ENCODE data around the gene IMMP2L. TPM values are rescaled to one million over a fixed set of nuclear protein-coding genes. Genes with fewer than 3 reads are reported as not detected.

The IMMP2L gene
- total and polyA plus RNA-seq, 2 of the 4 experiments (the other 2 are of a cell fraction): 5.8 to 9.3 TPM

DNA sequence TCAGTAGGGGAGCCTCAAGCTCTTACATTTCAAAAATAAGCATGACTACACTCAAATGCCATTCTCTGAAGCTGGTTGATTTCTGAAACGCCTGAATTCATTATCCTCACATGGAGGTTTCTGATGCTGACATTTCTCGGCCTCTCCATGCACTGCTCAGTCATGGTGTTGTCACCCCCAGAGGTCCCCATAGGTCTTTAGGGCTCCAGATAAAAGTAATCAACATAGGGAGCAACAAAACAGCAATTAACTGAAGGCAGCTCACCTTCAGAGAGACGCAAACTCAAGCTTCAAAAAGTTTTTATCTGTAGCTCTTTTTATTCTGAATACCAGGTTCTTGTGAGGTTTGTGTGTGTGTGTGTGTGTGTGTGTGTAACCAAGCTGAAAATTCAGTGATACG, 694.5 kb downstream of the IMMP2L start:
- no peak overlapping the region for H4K8ac ChIP-seq (ENCODE audit: low read depth in 2 of 2, low read length in 2 of 2)
- H2AFZ ChIP-seq (replicated peaks; ENCODE audit: low read length, poor library complexity): no peak overlapping the region
- H2BK15ac ChIP-seq (ENCODE audit: low read depth, low read length): no peak overlapping the region
- H3K36me3 ChIP-seq (ENCODE audit: control insufficient read depth, insufficient read depth, low read length): no peaks in the 10 kb centered on the region
- dilution Hi-C loops (cut with HindIII; ENCODE audit: low sequenced_read_pairs, unreplicated experiment) (no loop called here), in situ Hi-C loops (cut with MboI; ENCODE audit: low sequenced_read_pairs) (no loop called here), intact Hi-C loops (cut with micrococcal nuclease) (no loop called here)
- no peak overlapping the region for H3K18ac ChIP-seq (ENCODE audit: low read depth, low read length)
- H3K79me1 ChIP-seq (ENCODE audit: low read depth in 1 of 2, low read length in 2 of 2): no peaks in the 10 kb centered on the region
- no peak overlapping the region for H3K4me2 ChIP-seq (ENCODE audit: low read depth, low read length)
- no peak overlapping the region for H3K4ac ChIP-seq (ENCODE audit: low read depth, low read length)
- no peaks in the 10 kb centered on the region for H4K20me1 ChIP-seq (ENCODE audit: insufficient read depth, low read length)
- TF ChIP-seq NFE2L2 (IDR thresholded peaks at IDR 0.05; ENCODE audit: low read depth, low read length): no peak
- no peak for TF ChIP-seq POLR2A (IDR thresholded peaks at IDR 0.05; ENCODE audit: low read depth, low read length)
- TF ChIP-seq BHLHE40 (IDR thresholded peaks at IDR 0.05; ENCODE audit: low read depth, low read length): no peak
- no peak for TF ChIP-seq RCOR1 (IDR thresholded peaks at IDR 0.05; ENCODE audit: insufficient replicate concordance, low read length)
- no peak for TF ChIP-seq MXI1 (IDR thresholded peaks at IDR 0.05; ENCODE audit: borderline replicate concordance, low read depth, low read length)
- TF ChIP-seq USF2 (IDR thresholded peaks at IDR 0.05; ENCODE audit: low read depth, low read length): no peak
- no peak for TF ChIP-seq RAD21 (IDR thresholded peaks at IDR 0.05; ENCODE audit: low read length)
- TF ChIP-seq RFX5 (IDR thresholded peaks at IDR 0.05; ENCODE audit: low read depth, low read length): no peak
- TF ChIP-seq SMC3 (IDR thresholded peaks at IDR 0.05; ENCODE audit: low read depth, low read length): no peak
- TF ChIP-seq FOS (IDR thresholded peaks at IDR 0.05; ENCODE audit: low read depth, low read length): no peak
- no peak for TF ChIP-seq MAZ (IDR thresholded peaks at IDR 0.05; ENCODE audit: borderline replicate concordance, low read depth, low read length)
- no peak for TF ChIP-seq MAFK (IDR thresholded peaks at IDR 0.05; ENCODE audit: low read depth, low read length)
- TF ChIP-seq, protein P1, sequence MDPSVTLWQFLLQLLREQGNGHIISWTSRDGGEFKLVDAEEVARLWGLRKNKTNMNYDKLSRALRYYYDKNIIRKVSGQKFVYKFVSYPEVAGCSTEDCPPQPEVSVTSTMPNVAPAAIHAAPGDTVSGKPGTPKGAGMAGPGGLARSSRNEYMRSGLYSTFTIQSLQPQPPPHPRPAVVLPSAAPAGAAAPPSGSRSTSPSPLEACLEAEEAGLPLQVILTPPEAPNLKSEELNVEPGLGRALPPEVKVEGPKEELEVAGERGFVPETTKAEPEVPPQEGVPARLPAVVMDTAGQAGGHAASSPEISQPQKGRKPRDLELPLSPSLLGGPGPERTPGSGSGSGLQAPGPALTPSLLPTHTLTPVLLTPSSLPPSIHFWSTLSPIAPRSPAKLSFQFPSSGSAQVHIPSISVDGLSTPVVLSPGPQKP (IDR thresholded peaks at IDR 0.05; ENCODE audit: borderline replicate concordance, low read depth, low read length): no peak
- TF ChIP-seq CTCF (conservative IDR thresholded peaks at IDR 0.05; ENCODE audit: low read depth, low read length): no peak
- no peak for TF ChIP-seq CHD1 (IDR thresholded peaks at IDR 0.05; ENCODE audit: low read depth, low read length)
- TF ChIP-seq CEBPB (IDR thresholded peaks at IDR 0.05; ENCODE audit: low read depth, low read length): no peak
- no TSS peak for BruUV-seq (replicated peaks)
- no peaks in the 10 kb centered on the region for H3K4me1 ChIP-seq (ENCODE audit: control insufficient read depth, insufficient read depth, low read length)
- H2BK120ac ChIP-seq (ENCODE audit: low read depth, low read length): no peak overlapping the region
- H2AK5ac ChIP-seq (ENCODE audit: low read depth, low read length): no peak overlapping the region
- WGBS, 2 experiments (ENCODE audit: extremely low coverage in 2 of 2, insufficient read length in 1 of 2): no CpG with 5 or more reads among the region's 4 CpGs
- H3K23ac ChIP-seq (ENCODE audit: low read depth, low read length): no peak overlapping the region
- H3K27ac ChIP-seq (ENCODE audit: insufficient read depth, low read length): no peak overlapping the region
- no peak overlapping the region for H3K14ac ChIP-seq (replicated peaks; ENCODE audit: low read depth, low read length)
- ChIA-PET CTCF (interaction anchor here (0.9 kb wide), 1 partner anchor 20 kb away, joined by 3 read pairs; no protein-coding TSS in a partner anchor), POLR2A (ENCODE audit: unreplicated experiment) (no interaction called here)
- H2AK9ac ChIP-seq (replicated peaks; ENCODE audit: low read depth, low read length, poor library complexity): no peak overlapping the region
- no peak overlapping the region for H2BK20ac ChIP-seq (ENCODE audit: low read depth, low read length)
- no peak overlapping the region for H2BK5ac ChIP-seq (ENCODE audit: low read depth, low read length, poor library complexity, severe bottlenecking)
- no peak overlapping the region for H3K56ac ChIP-seq (ENCODE audit: extremely low read depth, insufficient read depth, low read length)
- no peaks in the 10 kb centered on the region for H3K9me1 ChIP-seq (ENCODE audit: insufficient read depth, low read length)
- ATAC-seq (ENCODE audit: low read depth): no peak
- H4K91ac ChIP-seq (ENCODE audit: insufficient read depth, low read depth, low read length): no peak overlapping the region
- H4K5ac ChIP-seq (ENCODE audit: low read depth, low read length): no peak overlapping the region
- H3K9me3 ChIP-seq (ENCODE audit: control insufficient read depth, insufficient read depth, low read length): 0 out of 2 replicates have a peak, but pooled peaks cover 3% of the 10 kb centered on the region
- no peak for DNase-seq
- H3K27me3 ChIP-seq (ENCODE audit: control insufficient read depth, insufficient read depth, low read length): no peaks in the 10 kb centered on the region
- no peak overlapping the region for H3K4me3 ChIP-seq (ENCODE audit: insufficient read depth, low read depth, low read length)
- no peak overlapping the region for H3K9ac ChIP-seq (ENCODE audit: low read depth, low read length)
